H1 (cell line): ENCODE measurements around the gene MAN2A1. TPM values are rescaled to one million over a fixed set of nuclear protein-coding genes. Genes with fewer than 3 reads are reported as not detected.

Experiments used
- CTCF ChIA-PET: fragments of 300-600 bp; sonication (Branson Sonifier 250); formaldehyde crosslinking; loops from one replicate; lab custom pipeline; 2021; ENCODE audit not compliant: partially characterized antibody; lab: Charles Lee
- POLR2A ChIA-PET: fragments of 300-600 bp; sonication (Branson Sonifier 250); formaldehyde crosslinking; loops from one replicate; lab custom pipeline; 2021; ENCODE audit warnings: inconsistent platforms; ENCODE audit not compliant: partially characterized antibody; lab: Charles Lee
- DNase-seq, 2 experiments: peaks; one replicate each; pipeline versions ENCODE4 v3.0.0 to v3.0.0-alpha.2; 2010 to 2022; ENCODE audit warnings: low spot score in 2 of 2, low read depth in 1 of 2, mixed read lengths in 1 of 2
- FAIRE-seq: peaks from 2 replicates; lab custom pipeline; 2011; peaks lifted over from hg19 to GRCh38; lab: Jason Lieb, UNC
- H2AFZ ChIP-seq: 2 replicates; pipeline ENCODE4 v1.8.1; 2012; ENCODE audit warnings: low read length, inconsistent platforms
- H2AK5ac ChIP-seq: 2 replicates; pipeline ENCODE4 v1.6.1; 2013; ENCODE audit warnings: low read depth, low read length
- H2BK120ac ChIP-seq: replicated peaks from 2 replicates; pipeline ENCODE3; 2013; ENCODE audit warnings: low read depth, low read length, inconsistent platforms
- H2BK12ac ChIP-seq: 2 replicates; pipeline ENCODE4 v1.6.1; 2013; ENCODE audit warnings: low read depth, low read length
- H2BK15ac ChIP-seq: 2 replicates; pipeline ENCODE4 v1.6.1; 2013; ENCODE audit warnings: low read length
- H2BK20ac ChIP-seq: 2 replicates; pipeline ENCODE4 v1.6.1; 2013; ENCODE audit warnings: low read length
- H2BK5ac ChIP-seq: 2 replicates; pipeline ENCODE4 v1.6.1; 2013; ENCODE audit warnings: low read depth, low read length
- H3K14ac ChIP-seq: 2 replicates; pipeline ENCODE4 v1.6.1; 2013; ENCODE audit warnings: inconsistent platforms; ENCODE audit not compliant: insufficient read length
- H3K18ac ChIP-seq: 2 replicates; pipeline ENCODE4 v1.6.1; 2013; ENCODE audit warnings: low read length; ENCODE audit errors: extremely low read depth
- H3K23ac ChIP-seq: 2 replicates; pipeline ENCODE4 v1.6.1; 2013; ENCODE audit warnings: inconsistent platforms; ENCODE audit not compliant: insufficient read length
- H3K23me2 ChIP-seq: 2 replicates; pipeline ENCODE4 v1.6.1; 2013; ENCODE audit warnings: low read depth, low read length
- H3K27ac ChIP-seq: 2 replicates; pipeline ENCODE4 v1.6.1; 2011; ENCODE audit warnings: low read depth, low read length, inconsistent platforms
- H3K27me3 ChIP-seq, 4 experiments: replicated peaks in 1 of 4; 1 replicate in 1 of 4; 2 replicates in 3 of 4; pipeline versions ENCODE4 v1.6.1 to v1.8.1; 2011 to 2013; ENCODE audit warnings: low read length in 3 of 4, mild to moderate bottlenecking in 3 of 4, inconsistent platforms in 2 of 4, mixed read lengths in 2 of 4, moderate library complexity in 1 of 4; ENCODE audit not compliant: control insufficient read depth in 3 of 4, insufficient read depth in 3 of 4; ENCODE audit errors: extremely low read depth in 1 of 4
- H3K36me3 ChIP-seq, 4 experiments: 2 replicates each; pipeline versions ENCODE4 v1.6.1 to v1.8.1; 2011 to 2013; ENCODE audit warnings: mild to moderate bottlenecking in 4 of 4, low read length in 3 of 4, moderate library complexity in 2 of 4, control low read depth in 1 of 4, inconsistent platforms in 1 of 4; ENCODE audit not compliant: insufficient read depth in 4 of 4, control insufficient read depth in 2 of 4
- H3K4ac ChIP-seq: replicated peaks from 2 replicates; pipeline ENCODE3; 2013; ENCODE audit warnings: low read length, low read depth, mixed read lengths, inconsistent platforms; ENCODE audit not compliant: insufficient read length
- H3K4me1 ChIP-seq, 4 experiments: replicated peaks in 1 of 4; 1 replicate in 1 of 4; 2 replicates in 3 of 4; pipeline versions ENCODE4 v1.6.1 to v1.8.1; 2011 to 2013; ENCODE audit warnings: low read length in 3 of 4, inconsistent platforms in 2 of 4, mixed read lengths in 1 of 4; ENCODE audit not compliant: insufficient read depth in 4 of 4, control insufficient read depth in 3 of 4
- H3K4me2 ChIP-seq, 2 experiments: 2 replicates each; pipeline versions ENCODE4 v1.6.1 to v1.8.1; 2011 to 2013; ENCODE audit warnings: low read depth in 2 of 2, low read length in 2 of 2, control low read depth in 1 of 2, inconsistent platforms in 1 of 2, mild to moderate bottlenecking in 1 of 2; ENCODE audit not compliant: insufficient read depth in 1 of 2
- H3K4me3 ChIP-seq, 4 experiments: fragments of 200-600, 300-600 bp in 1 of 4; sonication (generic), shearing (Covaris generic), sonication (Bioruptor Twin) in 1 of 4; 2 replicates each; pipeline versions ENCODE4 v1.5.1 to v1.8.1; 2011 to 2016; ENCODE audit warnings: low read length in 4 of 4, low read depth in 3 of 4, control low read depth in 2 of 4, inconsistent platforms in 2 of 4, mild to moderate bottlenecking in 2 of 4, mixed read lengths in 1 of 4, moderate library complexity in 1 of 4; ENCODE audit not compliant: insufficient read depth in 2 of 4; ENCODE audit errors: extremely low read depth in 1 of 4
- H3K56ac ChIP-seq: replicated peaks from 2 replicates; pipeline ENCODE3; 2013; ENCODE audit warnings: low read depth, mild to moderate bottlenecking, mixed read lengths, low read length, inconsistent platforms; ENCODE audit not compliant: insufficient read length
- H3K79me1 ChIP-seq: 2 replicates; pipeline ENCODE4 v1.6.1; 2013; ENCODE audit warnings: low read depth, low read length, control low read depth
- H3K79me2 ChIP-seq, 2 experiments: 2 replicates each; pipeline versions ENCODE4 v1.6.1 to v1.8.1; 2012 to 2013; ENCODE audit warnings: low read length in 2 of 2, mild to moderate bottlenecking in 2 of 2, inconsistent platforms in 1 of 2; ENCODE audit not compliant: insufficient read depth in 2 of 2, control insufficient read depth in 1 of 2
- H3K9ac ChIP-seq, 4 experiments: replicated peaks in 1 of 4; 1 replicate in 1 of 4; 2 replicates in 3 of 4; pipeline versions ENCODE4 v1.6.1 to v1.8.1; 2011 to 2013; ENCODE audit warnings: low read depth in 3 of 4, low read length in 3 of 4, control low read depth in 2 of 4, mild to moderate bottlenecking in 2 of 4, moderate library complexity in 2 of 4, inconsistent platforms in 1 of 4; ENCODE audit errors: extremely low read depth in 1 of 4
- H3K9me3 ChIP-seq, 2 experiments: 2 replicates each; pipeline versions ENCODE4 v1.6.1 to v1.8.1; 2012 to 2013; ENCODE audit warnings: mild to moderate bottlenecking in 2 of 2, moderate library complexity in 2 of 2, control low read depth in 1 of 2, inconsistent platforms in 1 of 2, low read depth in 1 of 2, low read length in 1 of 2, mixed read lengths in 1 of 2; ENCODE audit not compliant: insufficient read depth in 2 of 2
- H4K20me1 ChIP-seq, 2 experiments: replicated peaks in 1 of 2; 2 replicates each; pipeline versions ENCODE3 to v1.8.1; 2011 to 2013; ENCODE audit warnings: inconsistent platforms in 2 of 2, low read length in 2 of 2, mild to moderate bottlenecking in 1 of 2; ENCODE audit not compliant: insufficient read depth in 2 of 2, control insufficient read depth in 1 of 2
- H4K5ac ChIP-seq: 2 replicates; pipeline ENCODE4 v1.6.1; 2013; ENCODE audit warnings: low read length, low read depth, mixed read lengths, inconsistent platforms; ENCODE audit not compliant: insufficient read length
- H4K8ac ChIP-seq: 2 replicates; pipeline ENCODE4 v1.8.0; 2013; ENCODE audit warnings: mild to moderate bottlenecking, moderate library complexity, low read length, inconsistent platforms; ENCODE audit not compliant: insufficient read depth; ENCODE audit errors: extremely low read depth
- H4K91ac ChIP-seq: replicated peaks from 2 replicates; pipeline ENCODE3; 2013; ENCODE audit warnings: low read length, mixed read lengths, inconsistent platforms; ENCODE audit not compliant: insufficient read length
- BRCA1 ChIP-seq: IDR thresholded peaks from 2 replicates; pipeline ENCODE4 v1.6.1; 2012; ENCODE audit warnings: low read depth, low read length, improper control_type of control experiment
- CEBPB ChIP-seq: IDR thresholded peaks from 2 replicates; pipeline ENCODE4 v1.6.1; 2012; ENCODE audit warnings: low read depth, low read length
- FOSL1 ChIP-seq: IDR thresholded peaks from 2 replicates; pipeline ENCODE4 v1.6.1; 2011; ENCODE audit warnings: mild to moderate bottlenecking, low read depth, low read length, moderate library complexity; ENCODE audit not compliant: insufficient read depth
- GABPA ChIP-seq: IDR thresholded peaks from 2 replicates; pipeline ENCODE4 v1.6.1; 2011; ENCODE audit warnings: mild to moderate bottlenecking, low read length, moderate library complexity, borderline replicate concordance; ENCODE audit not compliant: insufficient read depth
- JUND ChIP-seq: IDR thresholded peaks from 2 replicates; pipeline ENCODE4 v1.6.1; 2011; ENCODE audit warnings: mild to moderate bottlenecking, improper control_type of control experiment, low read length
- KDM5A ChIP-seq: fragments of 200-600 bp; IDR thresholded peaks from 2 replicates; pipeline ENCODE4 v1.7.1; 2012; ENCODE audit warnings: mild to moderate bottlenecking, low read length, inconsistent platforms, mixed read lengths
- MAFK ChIP-seq: IDR thresholded peaks from 2 replicates; pipeline ENCODE4 v1.6.1; 2012; ENCODE audit warnings: low read depth, mild to moderate bottlenecking, improper control_type of control experiment, low read length
- PHF8 ChIP-seq: fragments of 200-600 bp; sonication (generic); conservative IDR thresholded peaks from 2 replicates; pipeline ENCODE4 v1.7.1; 2012; ENCODE audit warnings: low read depth, mild to moderate bottlenecking, inconsistent platforms, low read length, moderate library complexity
- POLR2A ChIP-seq, 2 experiments: IDR thresholded peaks; 1 replicate in 1 of 2; 2 replicates in 1 of 2; pipeline ENCODE4 v1.6.1; 2011; ENCODE audit warnings: low read depth in 2 of 2, low read length in 2 of 2, mild to moderate bottlenecking in 2 of 2; ENCODE audit errors: control extremely low read depth in 1 of 2
- SAP30 ChIP-seq: fragments of 300-600 bp; sonication (generic); IDR thresholded peaks from 2 replicates; pipeline ENCODE4 v1.7.1; 2012; ENCODE audit warnings: low read length, moderate library complexity, mild to moderate bottlenecking, inconsistent platforms; ENCODE audit not compliant: insufficient read depth, insufficient replicate concordance
- SIX5 ChIP-seq: IDR thresholded peaks from 2 replicates; pipeline ENCODE4 v1.6.1; 2011; ENCODE audit warnings: mild to moderate bottlenecking, low read depth, low read length
- SP2 ChIP-seq: IDR thresholded peaks from 2 replicates; pipeline ENCODE4 v1.6.1; 2012; ENCODE audit warnings: mild to moderate bottlenecking, low read length, inconsistent platforms
- YY1 ChIP-seq: IDR thresholded peaks from 2 replicates; pipeline ENCODE4 v1.6.1; 2011; ENCODE audit warnings: low read depth, mild to moderate bottlenecking, low read length
- ZNF274 ChIP-seq: IDR thresholded peaks from 2 replicates; pipeline ENCODE4 v1.7.0; 2012; ENCODE audit warnings: low read length, borderline replicate concordance; ENCODE audit errors: extremely low read depth
- WGBS, 2 experiments: shearing (Covaris generic) in 1 of 2; methylation state at CpG; one replicate each; pipeline versions ENCODE4 v1.1.6 to v1.1.7; 2013 to 2015; ENCODE audit warnings: low lambda C conversion rate in 2 of 2, mixed read lengths in 2 of 2, inconsistent platforms in 1 of 2, low coverage in 1 of 2, missing lambda C conversion rate in 1 of 2; ENCODE audit not compliant: insufficient replicate concordance in 2 of 2, insufficient coverage in 1 of 2, insufficient read length in 1 of 2; ENCODE audit errors: extremely low coverage in 1 of 2, missing lambda C conversion rate in 1 of 2; 5-methylcytosine and 5-hydroxymethylcytosine counted together
- polyA plus RNA-seq, 7 experiments: library from polyadenylated mRNA; depleted of rRNA in 3 of 7; stranded (reverse) in 5 of 7; unstranded in 2 of 7; fragments of >200 nt in 5 of 7; fragments of 200-250 nt in 2 of 7; gene quantifications; 1 replicate in 5 of 7; 2 replicates in 1 of 7; 4 replicates in 1 of 7; pipeline versions ENCODE4 v1.2.1 to v1.2.3, GENCODE V29; 2011 to 2013; ENCODE audit warnings: missing spikeins in 2 of 7, mixed read lengths in 2 of 7
- total RNA-seq: library from RNA; stranded (reverse); fragmentation: NEBNext Ultra II Directional; extraction: Animal tissue kit (Norgen Biotek cat#: 25700); gene quantifications from 2 replicates; pipeline ENCODE4 v1.2.1, GENCODE V29; 2021
- TF ChIP-seq, protein P1 (sequence below): IDR thresholded peaks from 2 replicates; pipeline ENCODE4 v1.6.1; 2011; ENCODE audit warnings: low read depth, mild to moderate bottlenecking, low read length; ENCODE audit not compliant: insufficient read depth

MAN2A1 gene
- total and polyA plus RNA-seq, 2 of the 8 experiments (the other 6 are each of a cell fraction or from before 2014, with no cell fraction given), result 29.1 to 102 TPM

GRCh38 chr5:109855056-109855455 lies 165.3 kb downstream of the MAN2A1 start:
- no peak overlapping the region for H2BK5ac ChIP-seq
- no peak overlapping the region for H3K56ac ChIP-seq
- no peak overlapping the region for H2BK120ac ChIP-seq
- ChIA-PET POLR2A (no interaction called here), CTCF (no interaction called here)
- H4K8ac ChIP-seq, result no peak overlapping the region
- no peak for FAIRE-seq
- H3K79me1 ChIP-seq, result no peaks in the 10 kb centered on the region
- no peaks in the 10 kb centered on the region for H3K9me3 ChIP-seq
- no peak overlapping the region for H3K18ac ChIP-seq
- no peak overlapping the region for H2AK5ac ChIP-seq
- no peak overlapping the region for H2AFZ ChIP-seq
- TF ChIP-seq ZNF274, result no peak
- TF ChIP-seq FOSL1, result no peak
- TF ChIP-seq SIX5, result no peak
- TF ChIP-seq MAFK, result no peak
- no peak for TF ChIP-seq POLR2A (IDR thresholded peaks at IDR 0.05; ENCODE audit: control extremely low read depth in 1 of 2, low read depth in 2 of 2, low read length in 2 of 2)
- TF ChIP-seq YY1, result no peak
- TF ChIP-seq, protein P1, sequence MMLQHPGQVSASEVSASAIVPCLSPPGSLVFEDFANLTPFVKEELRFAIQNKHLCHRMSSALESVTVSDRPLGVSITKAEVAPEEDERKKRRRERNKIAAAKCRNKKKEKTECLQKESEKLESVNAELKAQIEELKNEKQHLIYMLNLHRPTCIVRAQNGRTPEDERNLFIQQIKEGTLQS, result no peak
- TF ChIP-seq JUND, result no peak
- TF ChIP-seq BRCA1, result no peak
- TF ChIP-seq SAP30, result no peak
- TF ChIP-seq PHF8, result no peak
- TF ChIP-seq GABPA, result no peak
- TF ChIP-seq SP2, result no peak
- TF ChIP-seq CEBPB, result no peak
- TF ChIP-seq KDM5A, result no peak
- H3K79me2 ChIP-seq, result no peaks in the 10 kb centered on the region
- WGBS, 2 experiments, result 90% methylated on average over 1 of the region's 1 CpG; no CpG with 5 or more reads in 1 of the 2 experiments
- H2BK12ac ChIP-seq, result no peak overlapping the region
- H4K5ac ChIP-seq, result no peak overlapping the region
- H3K36me3 ChIP-seq, result peaks cover 3 to 65% (median 14%) of the 10 kb centered on the region in 4 experiments; a peak in 6 of 8 replicates
- peaks cover 0 to 4% (median 0%) of the 10 kb centered on the region in 4 experiments; a peak in 2 of 7 replicates for H3K4me1 ChIP-seq
- no peak overlapping the region for H2BK15ac ChIP-seq
- DNase-seq, result no peak
- H3K9ac ChIP-seq, result no peak overlapping the region
- H3K4me2 ChIP-seq, result no peak overlapping the region
- no peak overlapping the region for H2BK20ac ChIP-seq
- no peaks in the 10 kb centered on the region for H4K20me1 ChIP-seq
- no peak overlapping the region for H3K27ac ChIP-seq
- no peak overlapping the region for H3K4me3 ChIP-seq
- H3K23ac ChIP-seq, result no peak overlapping the region
- H3K23me2 ChIP-seq, result no peaks in the 10 kb centered on the region
- H3K4ac ChIP-seq, result no peak overlapping the region
- H3K27me3 ChIP-seq, result peaks cover 0 to 1% (median 0%) of the 10 kb centered on the region in 4 experiments; a peak in 1 of 7 replicates
- no peak overlapping the region for H4K91ac ChIP-seq
- no peak overlapping the region for H3K14ac ChIP-seq
